Cerebellar cortex (tissue), 1 donor: ENCODE data around the gene ORAI3.

Source experiments
- DNase-seq: peaks from one replicate; pipeline ENCODE4 v3.0.0-alpha.2; 2015; ENCODE audit warnings: low spot score

ORAI3 gene

GRCh38 chr16:30948667-30949649 is at the start of gene ORAI3:
TSS of gene ORAI3 (plus strand) at chr16:30949068. CDS start at chr16:30949290, 222 bp downstream.
- DNase-seq, result peak; percentile 71

DNA sequence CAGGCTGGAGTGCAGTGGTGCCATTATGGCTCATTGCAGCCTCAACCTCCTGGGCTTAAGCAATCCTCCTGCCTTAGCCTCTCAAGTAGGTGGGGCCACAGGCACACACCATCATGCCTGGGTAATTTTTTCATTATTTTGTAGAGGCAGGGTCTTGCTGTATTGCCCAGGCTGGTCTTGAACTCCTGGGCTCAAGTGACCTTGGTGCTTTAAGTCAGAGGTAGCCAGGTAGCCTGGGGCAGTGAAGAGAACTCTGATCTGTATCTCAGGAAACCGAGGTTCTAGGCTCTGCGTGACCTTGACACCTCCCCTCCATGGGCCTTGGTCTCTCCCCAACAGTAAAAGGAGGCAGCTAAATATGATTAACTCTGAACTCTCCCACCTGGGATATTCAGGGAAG is 49.1 kb upstream of the ORAI3 start:
- no peak for DNase-seq

GRCh38 chr16:30900588-30900987 is 48.3 kb upstream of the ORAI3 start:
- no peak for DNase-seq

GRCh38 chr16:30901201-30902028 is 47.5 kb upstream of the ORAI3 start:
- DNase-seq, result peak; percentile 20

DNA sequence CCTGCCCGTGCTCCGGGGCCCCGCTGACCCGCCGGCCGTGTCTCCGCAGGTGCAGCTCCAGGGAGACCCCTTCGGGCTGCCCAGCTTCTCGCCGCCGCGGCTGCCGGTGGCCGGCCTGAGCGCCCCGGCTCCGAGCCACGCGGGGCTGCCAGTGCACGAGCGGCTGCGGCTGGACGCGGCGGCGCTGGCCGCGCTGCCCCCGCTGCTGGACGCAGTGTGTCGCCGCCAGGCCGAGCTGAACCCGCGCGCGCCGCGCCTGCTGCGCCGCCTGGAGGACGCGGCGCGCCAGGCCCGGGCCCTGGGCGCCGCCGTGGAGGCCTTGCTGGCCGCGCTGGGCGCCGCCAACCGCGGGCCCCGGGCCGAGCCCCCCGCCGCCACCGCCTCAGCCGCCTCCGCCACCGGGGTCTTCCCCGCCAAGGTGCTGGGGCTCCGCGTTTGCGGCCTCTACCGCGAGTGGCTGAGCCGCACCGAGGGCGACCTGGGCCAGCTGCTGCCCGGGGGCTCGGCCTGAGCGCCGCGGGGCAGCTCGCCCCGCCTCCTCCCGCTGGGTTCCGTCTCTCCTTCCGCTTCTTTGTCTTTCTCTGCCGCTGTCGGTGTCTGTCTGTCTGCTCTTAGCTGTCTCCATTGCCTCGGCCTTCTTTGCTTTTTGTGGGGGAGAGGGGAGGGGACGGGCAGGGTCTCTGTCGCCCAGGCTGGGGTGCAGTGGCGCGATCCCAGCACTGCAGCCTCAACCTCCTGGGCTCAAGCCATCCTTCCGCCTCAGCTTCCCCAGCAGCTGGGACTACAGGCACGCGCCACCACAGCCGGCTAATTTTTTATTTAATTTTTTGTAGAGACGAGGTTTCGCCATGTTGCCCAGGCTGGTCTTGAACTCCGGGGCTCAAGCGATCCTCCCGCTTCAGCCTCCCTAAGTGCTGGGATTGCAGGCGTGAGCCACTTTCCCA is 46.6 kb upstream of the ORAI3 start:
- DNase-seq, result peak; percentile 41

DNA sequence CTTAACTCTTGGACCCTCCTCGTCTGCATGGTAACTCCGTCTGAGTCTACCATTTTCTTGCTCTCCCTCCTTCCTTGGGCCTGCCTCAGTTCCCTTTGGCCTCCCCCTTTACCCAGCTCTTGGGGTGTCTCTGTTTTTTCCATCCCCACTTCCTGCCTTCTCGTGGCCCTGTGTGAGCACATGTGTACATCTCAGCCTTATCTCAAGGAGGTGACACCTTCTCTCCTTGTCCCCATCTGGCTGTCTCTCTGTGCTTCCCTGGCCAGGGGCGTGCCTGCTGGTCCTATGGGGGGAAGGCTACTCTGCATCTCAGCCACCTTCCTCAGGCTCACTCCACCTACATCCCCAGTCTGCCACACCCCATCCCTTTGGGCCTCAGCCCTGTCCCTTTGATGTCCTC is 45.9 kb upstream of the ORAI3 start:
- no peak for DNase-seq

GRCh38 chr16:30903596-30903995 is 45.3 kb upstream of the ORAI3 start:
- DNase-seq, result no peak

- DNase-seq, result no peak
Measured at GRCh38 chr16:30904114-30904780, 44.6 kb upstream of the ORAI3 start.

DNA sequence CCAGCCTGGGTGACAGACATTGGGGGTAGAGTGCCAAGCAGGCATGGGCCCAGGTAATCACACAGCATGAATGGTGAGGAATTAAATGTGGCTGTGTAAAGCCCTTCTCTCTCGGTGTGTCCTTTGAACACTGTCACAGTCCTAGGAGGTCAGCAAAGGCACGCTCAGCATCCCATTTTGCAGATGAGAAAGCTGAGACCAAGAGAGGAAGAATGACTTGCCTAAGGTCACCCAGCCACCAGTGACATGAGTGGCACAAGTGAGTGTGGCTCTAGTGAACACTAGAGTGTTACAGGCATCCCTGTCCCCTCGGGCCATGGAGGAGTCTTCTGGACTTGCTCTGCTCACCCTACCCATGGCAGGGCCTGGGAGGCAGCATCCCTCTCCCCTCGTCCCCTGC is 41.8 kb upstream of the ORAI3 start:
- no peak for DNase-seq

- DNase-seq, result no peak
Measured at GRCh38 chr16:30910427-30911029, 38.3 kb upstream of the ORAI3 start.

- no peak for DNase-seq
Measured at GRCh38 chr16:30912794-30913412, 36.0 kb upstream of the ORAI3 start.

- no peak for DNase-seq
Measured at GRCh38 chr16:30914830-30915229, 34.0 kb upstream of the ORAI3 start.

DNA sequence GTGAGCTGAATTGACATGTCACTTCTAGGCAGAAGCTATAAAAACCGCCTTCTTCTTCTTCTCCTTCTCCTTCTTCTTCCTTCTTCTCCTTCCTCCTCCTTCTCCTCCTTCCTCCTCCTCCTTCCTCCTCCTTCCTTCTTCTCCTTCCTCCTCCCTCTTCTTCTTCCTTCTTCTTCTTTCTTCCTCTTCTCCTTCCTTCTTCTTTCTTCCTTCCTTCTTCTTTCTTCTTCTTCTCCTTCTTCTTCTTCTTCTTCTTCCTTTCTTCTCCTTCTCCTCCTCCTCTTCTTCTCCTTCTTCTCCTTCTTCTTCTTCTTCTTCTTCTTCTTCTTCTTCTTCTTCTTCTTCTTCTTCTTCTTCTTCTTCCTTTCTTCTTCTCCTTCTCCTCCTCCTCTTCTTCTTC is 30.3 kb upstream of the ORAI3 start:
- no peak for DNase-seq

GRCh38 chr16:30920891-30921290 is 28.0 kb upstream of the ORAI3 start:
- no peak for DNase-seq

- no peak for DNase-seq
Measured at GRCh38 chr16:30921459-30921747, 27.5 kb upstream of the ORAI3 start.

DNA sequence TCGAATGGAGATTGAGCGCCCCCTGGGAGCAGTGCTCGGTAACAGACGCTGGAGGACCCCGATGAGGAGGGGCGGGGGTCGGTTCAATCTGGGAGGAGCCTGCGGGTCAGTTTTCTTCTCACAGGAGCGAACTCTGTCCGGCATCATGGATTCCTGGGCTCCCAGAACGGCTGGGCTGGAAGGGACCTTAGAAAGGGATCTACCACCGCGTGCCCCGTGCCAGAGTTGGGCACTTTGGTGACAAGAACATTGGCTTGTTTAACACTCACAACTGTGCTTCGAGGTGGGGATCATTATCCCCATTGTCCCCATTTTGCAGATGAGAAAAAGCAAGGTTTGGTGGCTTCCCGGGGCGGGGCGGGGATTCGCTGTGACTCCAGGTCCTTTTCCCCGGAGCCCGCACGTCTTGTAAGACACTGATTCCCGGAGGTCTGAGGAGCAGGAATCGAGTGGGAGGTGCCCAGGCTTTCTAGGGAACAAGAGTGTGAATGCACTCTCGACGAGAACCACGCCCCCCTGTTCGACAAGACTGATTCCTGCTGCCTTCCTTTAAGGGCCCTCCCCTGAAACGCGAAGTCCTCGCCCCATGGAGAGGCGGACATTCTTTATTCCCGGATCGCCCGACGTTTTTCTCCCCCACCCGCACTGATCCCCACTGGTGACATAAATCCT is 27.0 kb upstream of the ORAI3 start:
- DNase-seq, result peak; percentile 86

GRCh38 chr16:30922420-30922959 is 26.4 kb upstream of the ORAI3 start:
- DNase-seq, result peak; percentile 100

GRCh38 chr16:30922960-30923535 is 25.8 kb upstream of the ORAI3 start:
- peak; percentile 100 for DNase-seq

DNA sequence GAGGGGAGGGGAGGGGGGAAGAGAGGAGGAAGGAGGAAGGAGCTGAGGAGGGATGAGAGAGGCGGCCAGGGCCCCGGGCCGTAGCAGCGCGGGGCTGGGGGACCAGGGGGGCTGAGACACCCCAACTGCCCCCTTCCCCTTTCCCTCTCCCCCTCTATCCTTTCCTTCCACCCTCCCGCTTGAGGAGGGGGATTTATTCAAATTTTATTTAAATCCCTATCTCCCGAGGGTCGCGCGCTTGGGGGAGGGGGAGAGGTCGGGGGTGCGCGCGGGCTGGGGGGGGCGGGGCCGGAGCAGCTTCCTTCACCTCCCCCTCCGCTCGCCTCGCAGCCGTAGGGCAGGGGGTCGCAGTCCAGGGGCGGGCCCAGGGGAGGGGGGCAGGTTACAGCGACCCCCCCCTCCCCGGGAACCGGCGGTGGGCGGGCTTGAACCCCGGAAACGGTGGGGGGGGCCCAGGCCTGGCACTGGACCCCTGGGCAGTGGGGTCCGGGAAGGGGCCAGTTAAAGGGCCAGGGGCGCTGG is 25.3 kb upstream of the ORAI3 start, which contains the start of gene FBXL19:
Gene FBXL19, plus strand, starts transcription at position 19 of the 522 bp plus-strand sequence. CDS start 2,183 bp downstream, outside the sequence.
- DNase-seq, result no peak
